Activated T-helper 2 cell treated with anti-CD3 and anti-CD28 coated beads, Interferon-gamma antibody, Interleukin-2, Interleukin-4, amounts not matched to agents 10 μg/mL and 5 μg/mL and 100 μg/mL, durations not matched to agents 14 hours and 24 hours and 36 hours (primary cell): Measurements from ENCODE around the gene SRSF7. TPM values are rescaled to one million over a fixed set of nuclear protein-coding genes. Genes with fewer than 3 reads are reported as not detected.
"Not testable (repeated sequence)": the region's sequence is repeated elsewhere in the genome, so short reads cannot be mapped to it uniquely, and the experiment has no call there.

ENCODE experiments used
- DNase-seq: peaks from one replicate; pipeline ENCODE4 v3.0.0; 2021; ENCODE audit warnings: low spot score
- H3K27ac Mint-ChIP-seq: one replicate; pipeline ENCODE4 v1.8.0; 2021; ENCODE audit warnings: mixed read lengths
- H3K27me3 Mint-ChIP-seq: one replicate; pipeline ENCODE4 v1.8.0; 2021; ENCODE audit warnings: low read depth, mixed read lengths
- H3K36me3 Mint-ChIP-seq: one replicate; pipeline ENCODE4 v1.8.0; 2021; ENCODE audit warnings: low read depth, mixed read lengths
- H3K4me1 Mint-ChIP-seq: one replicate; pipeline ENCODE4 v1.8.0; 2021; ENCODE audit warnings: low read depth, mixed read lengths
- H3K4me3 Mint-ChIP-seq: one replicate; pipeline ENCODE4 v1.8.0; 2021; ENCODE audit warnings: low read depth, mild to moderate bottlenecking, moderate library complexity, mixed read lengths
- H3K9me3 Mint-ChIP-seq: one replicate; pipeline ENCODE4 v1.8.0; 2021; ENCODE audit warnings: mixed read lengths
- intact Hi-C: fragments of 100-400 bp; cut with micrococcal nuclease; formaldehyde crosslinking; loops from one replicate; pipeline ENCODE4 v1.15.1; 2023
- total RNA-seq: library from RNA; stranded (reverse); gene quantifications from 2 replicates; pipeline ENCODE4 v1.2.3, GENCODE V29; 2022

The SRSF7 gene
- total RNA-seq, 1 donor from 2014 or later: 401 TPM

DNA sequence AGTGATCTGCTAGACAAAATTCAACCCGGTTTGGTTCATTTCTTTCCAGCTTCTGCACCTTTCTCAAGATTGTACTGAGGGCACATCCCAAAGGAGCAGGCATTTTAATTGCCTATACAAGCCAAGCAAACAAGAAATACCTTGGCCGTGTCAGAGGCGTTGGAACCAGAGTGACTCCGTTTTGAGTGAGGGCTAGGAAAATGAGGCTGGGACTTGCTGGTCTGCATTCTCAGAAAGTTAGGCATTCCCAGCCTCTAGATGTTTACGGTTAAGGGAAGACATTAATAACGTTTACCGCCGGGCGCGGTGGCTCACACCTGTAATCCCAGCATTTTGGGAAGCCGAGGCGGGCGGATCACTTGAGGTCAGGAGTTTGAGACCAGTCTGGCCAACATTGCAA lies 25.4 kb upstream of the SRSF7 start:
- H3K4me3 Mint-ChIP-seq: peak overlapping the region; percentile 58

GRCh38 chr2:38775921-38776225 lies 24.7 kb upstream of the SRSF7 start:
- no peak overlapping the region for H3K4me3 Mint-ChIP-seq
- peaks cover 5% of the 10 kb centered on the region for H3K36me3 Mint-ChIP-seq
- H3K4me1 Mint-ChIP-seq: peaks cover 10% of the 10 kb centered on the region
- no peak for DNase-seq
- intact Hi-C loops: loop anchor here (10.0 kb wide), 1 partner anchor 99 kb away; the partner anchor contains the start of genes DHX57 and MORN2
- no peak overlapping the region for H3K27ac Mint-ChIP-seq
- no peaks in the 10 kb centered on the region for H3K9me3 Mint-ChIP-seq
- H3K27me3 Mint-ChIP-seq: peaks cover 17% of the 10 kb centered on the region

More for the DNA sequence above, 25.4 kb upstream of the SRSF7 start:
- Mint-ChIP-seq H3K27ac (no peak overlapping the region), H3K4me1 (peaks cover 10% of the 10 kb centered on the region), H3K27me3 (peaks cover 16% of the 10 kb centered on the region), H3K36me3 (peaks cover 8% of the 10 kb centered on the region), H3K9me3 (no peaks in the 10 kb centered on the region)
- intact Hi-C loops: loop anchor here (10.0 kb wide), 1 partner anchor 98 kb away; the partner anchor contains the start of genes DHX57 and MORN2
- DNase-seq: no peak

GRCh38 chr2:38775097-38775920 lies 24.1 kb upstream of the SRSF7 start:
- Mint-ChIP-seq H3K36me3 (peaks cover 5% of the 10 kb centered on the region), H3K4me1 (peaks cover 10% of the 10 kb centered on the region), H3K9me3 (no peaks in the 10 kb centered on the region), H3K4me3 (no peak overlapping the region), H3K27me3 (peaks cover 18% of the 10 kb centered on the region), H3K27ac (no peak overlapping the region)
- intact Hi-C loops: loop anchor here (10.0 kb wide), 1 partner anchor 99 kb away; the partner anchor contains the start of genes DHX57 and MORN2
- no peak for DNase-seq

DNA sequence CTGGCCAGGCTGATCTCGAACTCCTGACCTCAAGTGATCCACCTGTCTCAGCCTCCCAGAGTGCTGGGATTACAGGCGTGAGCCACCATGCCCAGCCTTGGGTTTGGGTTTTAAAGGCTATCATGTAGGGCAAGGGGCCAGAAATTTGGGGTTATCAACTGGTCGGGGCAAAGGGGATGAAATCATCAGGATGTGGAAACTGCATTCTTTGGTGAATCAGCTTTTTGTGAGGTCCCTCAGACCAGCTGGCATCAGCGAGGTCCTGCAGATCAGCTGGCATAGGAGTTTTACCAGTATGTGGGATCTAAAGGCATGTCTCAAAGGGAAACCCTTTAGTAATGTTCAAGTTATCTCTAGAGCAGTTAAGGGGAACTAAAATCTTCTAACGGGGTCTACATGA lies 20.5 kb upstream of the SRSF7 start:
- intact Hi-C loops: loop anchor here (10.0 kb wide), 1 partner anchor 103 kb away; the partner anchor contains the start of genes DHX57 and MORN2
- H3K36me3 Mint-ChIP-seq: no peaks in the 10 kb centered on the region
- no peaks in the 10 kb centered on the region for H3K4me1 Mint-ChIP-seq
- no peak overlapping the region for H3K27ac Mint-ChIP-seq
- no peaks in the 10 kb centered on the region for H3K9me3 Mint-ChIP-seq
- DNase-seq: no peak
- H3K4me3 Mint-ChIP-seq: no peak overlapping the region
- peaks cover 18% of the 10 kb centered on the region for H3K27me3 Mint-ChIP-seq

- H3K27me3 Mint-ChIP-seq: no peaks in the 10 kb centered on the region
- no peak for DNase-seq
- H3K27ac Mint-ChIP-seq: no peak overlapping the region
- H3K9me3 Mint-ChIP-seq: no peaks in the 10 kb centered on the region
- peaks cover 8% of the 10 kb centered on the region for H3K4me1 Mint-ChIP-seq
- intact Hi-C loops: no loop called here
- no peaks in the 10 kb centered on the region for H3K36me3 Mint-ChIP-seq
- H3K4me3 Mint-ChIP-seq: no peak overlapping the region
These were observed 14.4 kb upstream of the SRSF7 start for GRCh38 chr2:38765551-38765950.

- Mint-ChIP-seq H3K4me3 (no peak overlapping the region), H3K9me3 (no peaks in the 10 kb centered on the region), H3K27ac (no peak overlapping the region), H3K27me3 (no peaks in the 10 kb centered on the region), H3K4me1 (peaks cover 8% of the 10 kb centered on the region), H3K36me3 (no peaks in the 10 kb centered on the region)
- intact Hi-C loops: no loop called here
- no peak for DNase-seq
These were observed 14.0 kb upstream of the SRSF7 start for GRCh38 chr2:38765149-38765548.

- Mint-ChIP-seq H3K4me3 (no peak overlapping the region), H3K27ac (no peak overlapping the region), H3K27me3 (no peaks in the 10 kb centered on the region), H3K9me3 (no peaks in the 10 kb centered on the region), H3K4me1 (peaks cover 8% of the 10 kb centered on the region), H3K36me3 (no peaks in the 10 kb centered on the region)
- intact Hi-C loops: loop anchor here (2.0 kb wide), 1 partner anchor 15 kb away; the partner anchor contains the start of gene GEMIN6
- no peak for DNase-seq
These were observed 12.6 kb upstream of the SRSF7 start for GRCh38 chr2:38763728-38764127.

DNA sequence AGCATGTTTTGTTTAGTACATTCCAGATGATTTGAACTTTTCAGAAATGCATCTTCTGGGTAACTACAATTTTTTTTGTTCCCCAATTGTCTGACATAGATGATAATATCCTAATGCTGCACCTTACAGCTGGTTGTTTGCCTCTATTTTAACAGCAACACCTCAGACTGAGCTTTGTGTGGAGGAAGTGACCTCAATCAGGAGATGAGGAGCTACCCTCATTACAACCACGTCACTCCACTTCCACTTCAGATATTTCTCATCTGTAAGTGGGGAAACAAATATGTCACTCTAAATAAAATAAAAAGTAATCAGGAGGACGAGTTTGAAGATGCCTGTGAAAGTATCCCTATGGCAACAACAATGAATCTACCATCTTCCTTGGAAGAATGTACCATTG lies 12.1 kb upstream of the SRSF7 start:
- DNase-seq: no peak
- peaks cover 8% of the 10 kb centered on the region for H3K4me1 Mint-ChIP-seq
- H3K9me3 Mint-ChIP-seq: no peaks in the 10 kb centered on the region
- intact Hi-C loops: loop anchor here (2.0 kb wide), 1 partner anchor 16 kb away; the partner anchor contains the start of gene GEMIN6
- H3K27ac Mint-ChIP-seq: no peak overlapping the region
- no peaks in the 10 kb centered on the region for H3K36me3 Mint-ChIP-seq
- no peaks in the 10 kb centered on the region for H3K27me3 Mint-ChIP-seq
- no peak overlapping the region for H3K4me3 Mint-ChIP-seq

GRCh38 chr2:38755891-38756290 lies 4.7 kb upstream of the SRSF7 start:
- H3K4me1 Mint-ChIP-seq: peaks cover 16% of the 10 kb centered on the region
- H3K27me3 Mint-ChIP-seq, DNase-seq, H3K9me3 Mint-ChIP-seq, H3K27ac Mint-ChIP-seq, H3K36me3 Mint-ChIP-seq, H3K4me3 Mint-ChIP-seq: not testable (repeated sequence)
- intact Hi-C loops: loop anchor here (10.0 kb wide), 1 partner anchor 369 kb away; the partner anchor contains the start of gene SOS1

DNA sequence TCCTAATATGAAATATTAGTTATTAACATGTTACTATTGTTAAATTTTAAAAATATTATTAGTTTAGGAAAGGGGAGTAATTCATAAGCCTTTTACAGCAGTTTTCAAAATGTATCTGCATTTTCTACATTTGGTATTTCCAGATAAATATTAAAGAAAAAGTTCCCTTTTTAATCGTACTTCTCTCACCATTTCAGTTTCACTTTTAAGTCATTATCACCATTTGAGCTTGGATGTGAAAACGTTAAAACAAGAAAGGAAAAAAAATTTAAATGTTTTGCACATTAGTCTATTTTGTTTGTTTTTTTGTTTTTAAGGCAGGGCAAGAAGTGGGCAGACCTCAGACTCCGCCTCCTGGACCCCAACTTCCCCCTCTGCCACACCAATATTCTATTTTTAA lies 3.3 kb upstream of the SRSF7 start:
- H3K27me3 Mint-ChIP-seq: no peaks in the 10 kb centered on the region
- intact Hi-C loops: loop anchor here (10.0 kb wide), 1 partner anchor 370 kb away; the partner anchor contains the start of gene SOS1
- H3K27ac Mint-ChIP-seq: peak overlapping the region; percentile 42
- no peak for DNase-seq
- peaks cover 21% of the 10 kb centered on the region for H3K4me1 Mint-ChIP-seq
- no peaks in the 10 kb centered on the region for H3K9me3 Mint-ChIP-seq
- peak overlapping the region; percentile 57 for H3K4me3 Mint-ChIP-seq
- peaks cover 16% of the 10 kb centered on the region for H3K36me3 Mint-ChIP-seq

GRCh38 chr2:38754049-38754448 lies 2.9 kb upstream of the SRSF7 start:
- peak overlapping the region; percentile 79 for H3K27ac Mint-ChIP-seq
- H3K9me3 Mint-ChIP-seq: no peaks in the 10 kb centered on the region
- H3K27me3 Mint-ChIP-seq: no peaks in the 10 kb centered on the region
- H3K36me3 Mint-ChIP-seq: peaks cover 21% of the 10 kb centered on the region
- intact Hi-C loops: loop anchor here (10.0 kb wide), 1 partner anchor 371 kb away; the partner anchor contains the start of gene SOS1
- H3K4me3 Mint-ChIP-seq: peak overlapping the region; percentile 69
- no peak for DNase-seq
- H3K4me1 Mint-ChIP-seq: peaks cover 24% of the 10 kb centered on the region

- peaks cover 45% of the 10 kb centered on the region for H3K4me1 Mint-ChIP-seq
- peak overlapping the region; percentile 100 for H3K27ac Mint-ChIP-seq
- DNase-seq: no peak
- intact Hi-C loops: loop anchor here (1.0 to 10.0 kb wide), 5 partner anchors 26 to 375 kb away; partner anchors contain the start of genes ATL2, GEMIN6 and SOS1
- H3K36me3 Mint-ChIP-seq: peaks cover 43% of the 10 kb centered on the region
- no peaks in the 10 kb centered on the region for H3K9me3 Mint-ChIP-seq
- no peaks in the 10 kb centered on the region for H3K27me3 Mint-ChIP-seq
- H3K4me3 Mint-ChIP-seq: peak overlapping the region; percentile 98
These were observed 642 bp upstream of the SRSF7 start for GRCh38 chr2:38751596-38752410.
